ENCODE measurements around the gene COL19A1. TPM values are rescaled to one million over a fixed set of nuclear protein-coding genes. Genes with fewer than 3 reads are reported as not detected.
A peak's percentile ranks its signal among the peaks of the same experiment; 100 is the strongest.

COL19A1 gene
- total RNA-seq, 4 donors from 2014 or later = 0.35 to 5.0 (median 0.62) TPM

GRCh38 chr6:70086806-70087205 is 220.4 kb downstream of the COL19A1 start:
- no peak for DNase-seq
- H3K4me3 ChIP-seq = no peak overlapping the region
- H3K36me3 ChIP-seq = no peaks in the 10 kb centered on the region
- H3K27ac ChIP-seq = no peak overlapping the region
- no peak for TF ChIP-seq POLR2A (IDR thresholded peaks at IDR 0.05)
- H3K9me3 ChIP-seq = no peaks in the 10 kb centered on the region
- no peaks in the 10 kb centered on the region for H3K27me3 ChIP-seq
- no peaks in the 10 kb centered on the region for H3K4me1 ChIP-seq

DNA sequence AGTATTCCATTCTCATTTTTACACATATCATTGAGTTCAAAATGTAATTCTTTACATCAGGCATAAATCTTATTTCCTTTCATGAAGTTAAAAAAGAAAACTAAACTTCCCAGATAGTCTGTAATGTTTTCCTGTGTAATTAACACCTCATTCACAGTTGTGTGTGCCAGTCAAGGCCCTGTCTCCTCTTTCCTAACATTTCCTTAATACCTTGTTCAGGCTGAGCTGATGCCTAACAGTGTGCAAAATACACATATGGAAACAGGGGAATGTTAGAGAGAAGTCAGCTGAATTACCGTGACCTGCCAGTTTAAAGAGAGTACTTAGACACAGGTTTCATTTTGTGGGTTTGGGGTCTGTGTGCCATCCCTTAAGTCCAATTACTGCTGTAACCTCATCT is 227.8 kb downstream of the COL19A1 start:
- TF ChIP-seq POLR2A (IDR thresholded peaks at IDR 0.05) = no peak
- TF ChIP-seq, protein P1, sequence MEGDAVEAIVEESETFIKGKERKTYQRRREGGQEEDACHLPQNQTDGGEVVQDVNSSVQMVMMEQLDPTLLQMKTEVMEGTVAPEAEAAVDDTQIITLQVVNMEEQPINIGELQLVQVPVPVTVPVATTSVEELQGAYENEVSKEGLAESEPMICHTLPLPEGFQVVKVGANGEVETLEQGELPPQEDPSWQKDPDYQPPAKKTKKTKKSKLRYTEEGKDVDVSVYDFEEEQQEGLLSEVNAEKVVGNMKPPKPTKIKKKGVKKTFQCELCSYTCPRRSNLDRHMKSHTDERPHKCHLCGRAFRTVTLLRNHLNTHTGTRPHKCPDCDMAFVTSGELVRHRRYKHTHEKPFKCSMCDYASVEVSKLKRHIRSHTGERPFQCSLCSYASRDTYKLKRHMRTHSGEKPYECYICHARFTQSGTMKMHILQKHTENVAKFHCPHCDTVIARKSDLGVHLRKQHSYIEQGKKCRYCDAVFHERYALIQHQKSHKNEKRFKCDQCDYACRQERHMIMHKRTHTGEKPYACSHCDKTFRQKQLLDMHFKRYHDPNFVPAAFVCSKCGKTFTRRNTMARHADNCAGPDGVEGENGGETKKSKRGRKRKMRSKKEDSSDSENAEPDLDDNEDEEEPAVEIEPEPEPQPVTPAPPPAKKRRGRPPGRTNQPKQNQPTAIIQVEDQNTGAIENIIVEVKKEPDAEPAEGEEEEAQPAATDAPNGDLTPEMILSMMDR (IDR thresholded peaks at IDR 0.05) = no peak
- Histone ChIP-seq H3K4me1 (no peaks in the 10 kb centered on the region), H3K9me3 (no peaks in the 10 kb centered on the region), H3K4me3 (no peak overlapping the region), H3K27me3 (no peaks in the 10 kb centered on the region), H3K27ac (no peak overlapping the region), H3K36me3 (no peaks in the 10 kb centered on the region)
- no peak for DNase-seq

GRCh38 chr6:70099732-70100131 is 233.4 kb downstream of the COL19A1 start:
- H3K4me1 ChIP-seq = no peaks in the 10 kb centered on the region
- no peaks in the 10 kb centered on the region for H3K27me3 ChIP-seq
- no peaks in the 10 kb centered on the region for H3K9me3 ChIP-seq
- TF ChIP-seq, protein P1 (IDR thresholded peaks at IDR 0.05) = no peak
- TF ChIP-seq POLR2A (IDR thresholded peaks at IDR 0.05) = no peak
- no peak overlapping the region for H3K27ac ChIP-seq
- no peak overlapping the region for H3K4me3 ChIP-seq
- no peaks in the 10 kb centered on the region for H3K36me3 ChIP-seq
- DNase-seq = no peak

GRCh38 chr6:70103798-70104197 is 237.4 kb downstream of the COL19A1 start:
- no peak overlapping the region for H3K27ac ChIP-seq
- TF ChIP-seq, protein P1 (IDR thresholded peaks at IDR 0.05) = peak in 4 of 6 experiments; percentile 33 to 49 (median 36)
- TF ChIP-seq POLR2A (IDR thresholded peaks at IDR 0.05) = no peak
- no peaks in the 10 kb centered on the region for H3K9me3 ChIP-seq
- H3K36me3 ChIP-seq = no peaks in the 10 kb centered on the region
- DNase-seq = no peak
- H3K4me3 ChIP-seq = no peak overlapping the region
- H3K27me3 ChIP-seq = no peaks in the 10 kb centered on the region
- no peaks in the 10 kb centered on the region for H3K4me1 ChIP-seq

GRCh38 chr6:70107852-70108629 is 241.7 kb downstream of the COL19A1 start:
- Histone ChIP-seq H3K4me3 (no peak overlapping the region), H3K27ac (no peak overlapping the region), H3K27me3 (no peaks in the 10 kb centered on the region), H3K36me3 (no peaks in the 10 kb centered on the region), H3K4me1 (no peaks in the 10 kb centered on the region), H3K9me3 (no peaks in the 10 kb centered on the region)
- no peak for TF ChIP-seq POLR2A (IDR thresholded peaks at IDR 0.05)
- TF ChIP-seq, protein P1 (IDR thresholded peaks at IDR 0.05) = peak in 5 of 6 experiments; percentile 21 to 71 (median 55)
- no peak for DNase-seq

DNA sequence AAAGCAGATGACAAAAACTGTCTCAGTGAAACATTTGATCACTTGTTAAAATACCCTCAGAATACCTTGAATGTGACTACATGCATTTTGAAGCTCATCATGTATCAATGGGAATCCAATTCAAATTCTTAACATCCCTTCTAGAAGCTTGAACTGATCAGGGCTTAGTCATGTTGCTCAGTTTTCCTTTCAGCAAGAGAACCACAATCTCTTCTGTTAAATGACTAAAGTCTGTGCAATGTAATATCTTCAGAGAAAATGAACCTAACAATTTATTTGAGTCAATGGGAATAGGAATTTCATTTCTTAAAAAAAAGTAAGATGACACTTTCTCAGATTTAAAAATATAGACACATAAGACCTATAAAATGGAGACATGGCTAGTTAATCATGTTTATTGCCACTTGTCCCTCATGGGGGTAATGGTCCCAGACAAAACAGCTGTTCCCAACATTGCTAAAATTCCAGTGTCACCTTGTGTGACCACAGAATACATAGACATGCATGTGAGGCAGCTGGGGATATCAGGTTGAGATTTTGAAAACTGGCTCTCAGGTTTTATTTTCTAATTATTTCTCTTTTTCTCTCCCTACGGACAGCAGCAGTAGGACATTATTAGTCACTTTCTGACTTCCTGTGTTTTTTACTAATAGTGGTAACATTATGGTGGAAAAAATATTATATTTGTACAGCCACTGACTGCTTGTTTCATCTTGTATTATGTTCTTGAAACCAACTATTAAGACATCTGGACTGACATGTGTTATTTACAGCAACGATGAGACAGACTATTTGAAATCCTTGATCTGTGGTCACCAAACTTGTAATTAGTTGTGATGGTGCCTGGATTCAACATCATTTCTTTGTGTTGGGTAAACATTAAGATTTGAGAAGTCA is 244.0 kb downstream of the COL19A1 start:
- no peaks in the 10 kb centered on the region for H3K4me1 ChIP-seq
- TF ChIP-seq, protein P1 (IDR thresholded peaks at IDR 0.05) = no peak
- no peak for TF ChIP-seq POLR2A (IDR thresholded peaks at IDR 0.05)
- H3K36me3 ChIP-seq = no peaks in the 10 kb centered on the region
- no peak for DNase-seq
- H3K4me3 ChIP-seq = no peak overlapping the region
- H3K9me3 ChIP-seq = no peaks in the 10 kb centered on the region
- H3K27me3 ChIP-seq = no peaks in the 10 kb centered on the region
- H3K27ac ChIP-seq = no peak overlapping the region
